GM12873 (cell line): Measurements from ENCODE around the gene BEST1.

Experiments
- CTCF ChIP-seq: IDR thresholded peaks from 2 replicates; pipeline ENCODE4 v1.5.1; 2012; ENCODE audit warnings: low read depth, mild to moderate bottlenecking, moderate library complexity, low read length, control low read depth; ENCODE audit not compliant: insufficient read depth; ENCODE audit errors: missing control alignments

The BEST1 gene

GRCh38 chr11:61917334-61918109 lies 32.6 kb upstream of the BEST1 start, which contains the start of gene RAB3IL1:
TSS of gene RAB3IL1 (minus strand) at chr11:61917566. CDS start at chr11:61917367, 199 bp downstream.
- no peak for TF ChIP-seq CTCF

GRCh38 chr11:61918251-61918937 lies 31.8 kb upstream of the BEST1 start:
- TF ChIP-seq CTCF = no peak

GRCh38 chr11:61918938-61919704 lies 31.0 kb upstream of the BEST1 start:
- TF ChIP-seq CTCF = no peak

GRCh38 chr11:61919705-61920631 lies 30.2 kb upstream of the BEST1 start:
- no peak for TF ChIP-seq CTCF

- TF ChIP-seq CTCF = no peak
Measured at GRCh38 chr11:61921446-61921845, 28.7 kb upstream of the BEST1 start.

GRCh38 chr11:61922539-61922938 lies 27.6 kb upstream of the BEST1 start:
- no peak for TF ChIP-seq CTCF
